ENCODE measurements around the gene CHN1. TPM values are rescaled to one million over a fixed set of nuclear protein-coding genes. Genes with fewer than 3 reads are reported as not detected.

Gene CHN1
- total RNA-seq, 1 donor from 2014 or later: 19.7 TPM

- DNase-seq: no peak
Measured at GRCh38 chr2:174970092-174970491, 35.1 kb downstream of the CHN1 start.

- DNase-seq: no peak
Measured at GRCh38 chr2:174969091-174969734, 36.0 kb downstream of the CHN1 start.

- DNase-seq: peak; percentile 42
Measured at GRCh38 chr2:174967691-174968260, 37.4 kb downstream of the CHN1 start.

- DNase-seq: no peak
Measured at GRCh38 chr2:174967086-174967485, 38.1 kb downstream of the CHN1 start.

GRCh38 chr2:174965992-174966744 lies 39.0 kb downstream of the CHN1 start:
- DNase-seq: peak; percentile 32

GRCh38 chr2:174965551-174965950 lies 39.6 kb downstream of the CHN1 start:
- DNase-seq: no peak

- no peak for DNase-seq
Measured at GRCh38 chr2:174964404-174964803, 40.8 kb downstream of the CHN1 start.

- no peak for DNase-seq
Measured at GRCh38 chr2:174963437-174964400, 41.5 kb downstream of the CHN1 start.

GRCh38 chr2:174959787-174960186 lies 45.4 kb downstream of the CHN1 start:
- no peak for DNase-seq

- DNase-seq: no peak
Measured at GRCh38 chr2:174957050-174957449, 48.1 kb downstream of the CHN1 start.

- DNase-seq: no peak
Measured at GRCh38 chr2:174952607-174953006, 52.6 kb downstream of the CHN1 start.

GRCh38 chr2:174951745-174952144 lies 53.4 kb downstream of the CHN1 start:
- peak; percentile 53 for DNase-seq

- DNase-seq: no peak
Measured at GRCh38 chr2:174949988-174950687, 55.0 kb downstream of the CHN1 start.

GRCh38 chr2:174945601-174946260 lies 59.5 kb downstream of the CHN1 start:
- no peak for DNase-seq

GRCh38 chr2:174939046-174939445 lies 66.1 kb downstream of the CHN1 start:
- DNase-seq: no peak

- no peak for DNase-seq
Measured at GRCh38 chr2:174931724-174932123, 73.5 kb downstream of the CHN1 start.

GRCh38 chr2:174929786-174930185 lies 75.4 kb downstream of the CHN1 start:
- no peak for DNase-seq

GRCh38 chr2:174925046-174925784 lies 80.0 kb downstream of the CHN1 start:
- DNase-seq: no peak

- DNase-seq: no peak
Measured at GRCh38 chr2:174924061-174924693, 81.0 kb downstream of the CHN1 start.
